NCI-H774 (cell line): ENCODE results near the gene GFI1B.
"Not testable (repeated sequence)": the region's sequence is repeated elsewhere in the genome, so short reads cannot be mapped to it uniquely, and the experiment has no call there.

Source experiments
- DNase-seq: peaks from one replicate; lab custom pipeline; 2025; lab: John Stamatoyannopoulos, UW

The GFI1B gene

GRCh38 chr9:132969783-132970182 is 8.7 kb upstream of the GFI1B start:
- no peak for DNase-seq

DNA sequence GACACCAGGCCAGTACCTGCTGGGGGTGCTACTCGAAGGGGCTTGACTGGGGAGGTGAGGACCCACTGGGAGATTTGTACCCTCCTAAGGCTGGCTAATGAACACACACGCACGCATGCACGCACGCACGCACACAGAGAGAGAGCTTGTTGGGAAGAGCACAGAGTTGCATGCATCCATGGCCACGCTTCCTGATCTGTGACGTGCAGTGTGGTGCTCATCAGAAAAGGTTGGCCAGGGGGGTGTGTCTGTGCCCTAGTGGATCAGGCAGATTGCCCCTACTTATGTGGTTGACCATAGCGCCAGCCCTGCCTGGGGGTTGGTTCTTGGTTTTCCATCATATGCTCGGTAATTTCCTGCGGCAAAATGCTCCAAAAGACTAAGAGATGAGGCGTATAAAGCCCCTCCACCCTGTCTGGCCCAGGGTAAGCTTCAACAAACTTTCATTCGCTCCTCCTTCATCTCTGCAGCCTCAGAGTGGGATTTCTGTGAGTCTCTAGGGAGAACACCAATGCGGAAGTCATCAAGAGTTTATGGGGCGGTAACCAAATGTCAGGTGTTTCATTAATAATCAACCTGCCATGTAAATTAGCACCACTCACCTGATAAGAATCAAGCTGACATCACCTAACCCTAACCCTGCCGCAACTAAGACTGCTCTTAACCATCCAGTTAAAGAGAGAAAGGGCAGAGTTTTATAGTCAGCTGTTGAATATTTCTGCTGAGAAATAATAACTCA is 8.0 kb upstream of the GFI1B start:
- no peak for DNase-seq

DNA sequence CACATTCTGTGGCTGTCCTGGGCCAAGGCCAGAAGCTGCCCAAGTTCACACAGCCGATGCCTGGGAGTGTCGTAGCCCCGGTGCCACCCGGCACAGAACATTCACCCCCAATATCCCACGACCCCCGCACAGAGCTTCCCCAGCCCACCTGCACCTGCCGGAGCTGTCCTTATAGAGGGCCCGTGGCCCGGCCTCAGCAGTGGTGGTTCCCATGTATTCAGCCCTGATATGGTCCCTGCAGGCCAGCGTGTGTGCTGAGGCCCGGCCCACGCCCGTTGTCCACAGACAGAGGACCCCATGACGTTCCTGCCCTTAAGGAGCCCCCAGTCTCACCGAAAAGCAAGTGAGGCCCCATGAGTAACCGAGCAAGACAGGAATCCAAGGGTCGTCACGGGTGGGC is 5.3 kb upstream of the GFI1B start:
- no peak for DNase-seq

DNA sequence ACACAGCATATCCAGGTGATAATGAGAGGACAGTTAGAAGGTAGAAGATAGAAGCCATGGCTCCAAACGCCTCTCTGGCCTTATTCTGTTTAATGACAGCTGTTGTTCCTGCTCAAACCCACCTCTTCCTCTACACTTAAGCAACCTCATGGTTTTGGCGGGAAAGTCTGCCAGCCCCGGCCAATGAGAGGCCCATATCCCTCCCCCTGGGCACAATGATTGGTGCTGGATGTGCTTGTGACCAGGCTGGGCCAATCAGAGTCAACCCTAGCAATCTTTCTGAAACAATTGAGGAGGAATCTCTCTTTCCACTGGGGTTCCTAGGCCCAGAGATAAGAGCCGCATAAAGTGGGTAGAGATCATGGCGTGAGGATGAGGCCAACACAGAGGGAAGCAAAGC is 4.8 kb upstream of the GFI1B start:
- DNase-seq: no peak

- DNase-seq: no peak
Measured at GRCh38 chr9:132975961-132976360, 2.5 kb upstream of the GFI1B start.

DNA sequence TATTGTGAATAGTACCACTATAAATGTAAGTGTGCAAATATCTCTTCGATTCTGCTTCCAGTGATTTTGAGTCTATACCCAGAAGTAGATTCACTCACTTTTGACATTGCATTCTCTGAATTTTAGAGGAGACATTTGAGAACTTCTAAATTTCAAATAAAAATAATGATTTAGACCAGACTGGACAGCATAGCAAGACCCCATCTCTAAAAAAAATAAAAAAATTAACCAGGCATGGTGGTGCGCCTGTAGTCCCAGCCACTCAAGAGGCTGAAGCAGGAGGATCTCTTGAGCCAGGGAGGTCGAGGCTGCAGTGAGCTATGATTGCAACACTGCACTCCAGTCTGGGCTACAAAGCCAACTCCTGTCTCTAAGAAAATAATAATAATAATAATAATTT is 1.9 kb upstream of the GFI1B start:
- no peak for DNase-seq

DNA sequence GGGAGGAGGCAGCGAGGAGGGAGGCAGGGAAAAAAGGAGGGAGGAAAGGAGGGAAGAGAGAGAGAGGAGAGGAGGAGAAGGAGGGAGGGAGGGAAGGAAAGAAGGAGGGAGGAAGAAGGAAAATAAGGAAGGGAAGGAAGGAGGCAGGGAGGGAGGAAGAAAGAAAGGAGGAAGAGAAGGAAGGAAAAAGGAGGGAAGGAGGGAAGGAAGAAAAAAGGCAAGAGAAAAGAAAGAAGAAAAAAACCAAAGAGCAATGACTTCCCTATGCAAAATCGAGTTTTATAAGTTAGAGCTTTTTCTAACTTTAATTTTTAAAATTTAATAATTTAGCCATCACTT is 413 bp upstream of the GFI1B start:
- no peak for DNase-seq

- no peak for DNase-seq
Measured at GRCh38 chr9:132980157-132980556, 1.7 kb downstream of the GFI1B start.

- DNase-seq: no peak
Measured at GRCh38 chr9:132982458-132982857, 4.0 kb downstream of the GFI1B start.

- no peak for DNase-seq
Measured at GRCh38 chr9:132983491-132984201, 5.2 kb downstream of the GFI1B start.

DNA sequence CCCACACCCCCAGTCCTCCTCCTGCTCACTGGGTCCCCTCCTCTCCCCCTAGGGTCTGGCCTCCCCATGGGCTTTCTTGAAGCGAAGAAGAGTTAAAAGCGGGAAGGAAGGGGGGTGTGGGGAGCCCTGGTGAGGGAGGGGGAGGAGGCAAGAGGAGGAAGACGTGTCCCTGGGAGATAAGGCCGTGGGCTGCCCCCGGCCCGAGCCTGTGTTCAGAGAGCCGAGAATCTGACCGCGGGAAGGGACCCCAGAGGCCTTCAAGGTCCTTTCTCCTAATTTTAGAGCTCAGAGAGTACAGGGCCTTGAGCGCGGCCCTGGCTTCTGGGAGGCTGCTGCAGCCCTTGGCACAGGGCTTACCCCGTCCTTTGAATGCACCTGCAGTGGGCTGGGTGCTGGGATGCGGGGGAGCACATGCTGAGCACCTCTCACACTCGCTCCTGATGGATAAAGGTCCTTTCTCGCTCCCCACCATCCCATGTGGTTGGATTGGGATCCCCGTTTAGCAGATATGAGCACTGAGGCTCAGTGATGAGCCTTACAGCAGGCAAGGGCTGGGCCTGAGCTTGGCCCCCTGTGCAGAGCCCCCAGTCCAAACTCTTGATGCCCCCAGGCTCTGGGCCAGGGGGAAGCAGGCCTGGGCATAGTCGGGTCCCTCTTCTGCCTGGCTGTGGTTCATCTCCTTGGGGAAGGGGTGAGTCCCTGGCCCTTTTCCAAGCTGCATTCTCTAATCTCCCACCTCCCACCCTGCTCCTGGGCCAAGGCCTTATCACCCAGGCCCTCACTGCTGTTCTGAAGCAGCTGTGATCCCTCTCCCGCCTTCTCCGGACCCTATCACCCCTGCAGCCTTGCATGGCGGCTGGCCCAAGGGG is 5.9 kb downstream of the GFI1B start:
- DNase-seq: no peak

DNA sequence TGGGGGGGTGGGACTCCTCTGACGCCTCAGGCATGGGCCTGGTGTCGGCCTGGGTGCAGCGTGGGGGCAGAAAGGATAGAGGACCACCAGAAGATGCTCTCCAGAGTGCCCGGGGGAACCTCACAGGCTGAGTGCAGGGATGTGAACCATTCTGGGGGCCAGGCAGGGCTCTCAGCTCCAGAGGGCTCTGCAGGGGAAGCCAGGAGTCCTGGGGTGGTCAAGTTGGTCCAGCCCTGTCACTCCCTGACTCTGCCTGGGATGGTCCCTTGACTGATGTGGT is 6.5 kb downstream of the GFI1B start:
- DNase-seq: no peak

- no peak for DNase-seq
Measured at GRCh38 chr9:132985489-132985888, 7.0 kb downstream of the GFI1B start.

DNA sequence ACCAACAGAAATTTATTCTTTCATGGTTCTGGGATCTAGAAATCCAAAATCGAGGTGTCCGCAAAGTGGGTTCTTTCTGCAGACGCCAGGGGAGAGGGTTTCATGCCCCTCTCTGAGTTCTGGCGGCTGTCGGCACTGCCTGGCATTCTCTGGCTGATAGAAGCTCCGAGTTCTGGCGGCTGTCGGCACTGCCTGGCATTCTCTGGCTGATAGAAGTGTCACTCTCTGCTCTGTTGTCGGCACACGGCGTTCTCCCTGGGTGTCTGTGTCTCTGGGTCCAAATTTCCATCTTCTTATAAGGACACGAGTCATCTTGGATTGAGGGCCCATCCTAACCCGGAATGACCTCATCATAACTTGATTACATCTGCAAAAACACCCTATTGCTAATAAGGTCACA is 7.6 kb downstream of the GFI1B start:
- no peak for DNase-seq

- DNase-seq: no peak
Measured at GRCh38 chr9:132986640-132987620, 8.4 kb downstream of the GFI1B start.

GRCh38 chr9:132988244-132989013 is 9.9 kb downstream of the GFI1B start:
- no peak for DNase-seq

DNA sequence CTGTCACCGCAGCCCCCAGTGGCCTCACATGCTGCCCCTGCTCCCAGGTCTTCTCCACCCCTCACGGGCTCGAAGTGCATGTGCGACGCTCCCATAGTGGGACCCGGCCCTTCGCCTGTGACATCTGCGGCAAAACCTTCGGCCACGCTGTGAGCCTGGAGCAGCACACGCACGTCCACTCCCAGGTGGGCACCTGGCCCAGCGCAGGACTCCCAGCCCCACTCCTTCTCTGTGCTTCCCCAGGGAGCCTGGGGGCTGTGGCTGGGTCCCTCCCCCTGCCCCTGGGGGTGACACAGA is 10.5 kb downstream of the GFI1B start:
- DNase-seq: no peak

DNA sequence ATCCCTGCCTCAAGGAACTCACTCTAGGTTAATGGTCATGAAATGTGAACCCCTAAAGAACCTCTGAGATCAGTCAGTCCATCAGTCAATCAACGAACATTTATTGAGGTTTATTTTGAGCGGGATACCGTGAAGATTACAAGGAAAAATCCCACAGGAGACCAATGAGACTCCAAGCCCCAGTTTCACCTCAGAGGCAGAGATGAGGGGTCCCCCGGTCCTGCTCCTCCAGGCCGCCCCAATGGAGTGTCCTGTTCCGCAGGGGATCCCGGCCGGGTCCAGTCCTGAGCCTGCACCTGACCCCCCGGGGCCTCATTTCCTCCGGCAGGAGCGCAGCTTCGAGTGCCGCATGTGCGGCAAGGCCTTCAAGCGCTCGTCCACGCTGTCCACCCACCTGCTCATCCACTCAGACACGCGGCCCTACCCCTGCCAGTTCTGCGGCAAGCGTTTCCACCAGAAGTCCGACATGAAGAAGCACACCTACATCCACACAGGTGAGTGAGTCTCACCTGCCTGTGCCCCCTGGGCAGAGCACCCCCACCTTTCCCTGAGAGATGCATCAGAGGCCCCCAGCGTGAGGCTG is 11.0 kb downstream of the GFI1B start:
- no peak for DNase-seq

GRCh38 chr9:132989998-132990557 is 11.6 kb downstream of the GFI1B start:
- DNase-seq: not testable (repeated sequence)

DNA sequence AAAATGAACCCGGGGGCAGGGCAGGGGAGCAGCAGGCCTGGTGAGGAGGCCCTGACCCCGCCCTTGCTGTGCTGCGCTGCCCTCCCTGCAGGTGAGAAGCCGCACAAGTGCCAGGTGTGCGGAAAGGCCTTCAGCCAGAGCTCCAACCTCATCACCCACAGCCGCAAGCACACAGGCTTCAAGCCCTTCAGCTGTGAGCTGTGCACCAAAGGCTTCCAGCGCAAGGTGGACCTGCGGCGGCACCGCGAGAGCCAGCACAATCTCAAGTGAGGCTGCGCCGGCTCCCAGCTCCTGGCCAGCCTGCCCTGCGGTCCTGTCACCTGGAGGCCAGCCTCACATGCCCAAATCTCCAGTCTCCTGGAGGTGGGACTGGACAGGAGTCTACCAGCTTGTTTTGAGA is 12.3 kb downstream of the GFI1B start:
- peak; percentile 42 for DNase-seq
